Activated CD4-positive, alpha-beta T cell treated with anti-CD3 and anti-CD28 coated beads, Interleukin-2, Interleukin-6, amounts not matched to agents 100 ng/mL and 50 ng/mL, durations not matched to agents 16 hours and 8 hours (primary cell): ENCODE results near the gene KLF15.

Source experiments
- DNase-seq: peaks from one replicate; pipeline ENCODE4 v3.0.0-alpha.2; 2020

Gene KLF15

GRCh38 chr3:126304291-126304690 is 52.9 kb downstream of the KLF15 start:
- no peak for DNase-seq

- DNase-seq, result no peak
Observed at GRCh38 chr3:126303272-126303671, 53.9 kb downstream of the KLF15 start.

GRCh38 chr3:126300761-126301481 is 56.3 kb downstream of the KLF15 start:
- no peak for DNase-seq

- no peak for DNase-seq
Observed at GRCh38 chr3:126300001-126300760, 57.0 kb downstream of the KLF15 start.

GRCh38 chr3:126295407-126295939 is 61.7 kb downstream of the KLF15 start:
- no peak for DNase-seq

- DNase-seq, result no peak
Observed at GRCh38 chr3:126294211-126294808, 62.9 kb downstream of the KLF15 start.

- DNase-seq, result no peak
Observed at GRCh38 chr3:126293370-126294082, 63.7 kb downstream of the KLF15 start.
